ENCODE measurements around the gene DUSP16.

Gene DUSP16

DNA sequence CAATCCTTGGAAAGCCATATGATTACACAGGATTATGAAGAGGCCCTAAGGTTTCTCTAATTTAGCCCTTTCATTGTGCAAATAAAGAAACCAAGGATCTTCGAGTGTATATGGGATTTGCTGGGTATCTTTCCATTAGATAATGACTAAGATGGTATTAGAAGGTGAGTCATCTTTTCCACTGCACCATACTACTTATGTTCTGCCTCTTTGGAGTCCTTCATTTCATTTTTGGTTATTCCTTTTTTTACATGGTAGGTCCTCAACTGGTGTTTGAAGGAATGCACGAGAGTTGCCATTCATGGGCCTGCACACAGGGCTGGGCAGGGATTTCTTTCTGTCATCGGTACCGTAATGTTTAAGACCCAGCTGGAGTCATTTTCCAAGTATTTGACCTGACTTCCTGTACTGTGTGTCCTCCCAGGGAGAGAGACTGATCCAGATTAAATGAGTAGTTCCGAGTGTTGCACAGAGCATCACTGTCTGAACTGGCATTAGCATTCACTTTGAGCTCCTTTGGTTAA, 120.1 kb downstream of the DUSP16 start:
- no peak for DNase-seq (ENCODE audit: low read depth in 2 of 2)

- peak in 1 of 2 donors; percentile 14 for DNase-seq (ENCODE audit: low read depth in 2 of 2)
These were observed 120.7 kb downstream of the DUSP16 start for GRCh38 chr12:12441843-12442461.

GRCh38 chr12:12441429-12441807, 121.2 kb downstream of the DUSP16 start:
- no peak for DNase-seq (ENCODE audit: low read depth in 2 of 2)

DNA sequence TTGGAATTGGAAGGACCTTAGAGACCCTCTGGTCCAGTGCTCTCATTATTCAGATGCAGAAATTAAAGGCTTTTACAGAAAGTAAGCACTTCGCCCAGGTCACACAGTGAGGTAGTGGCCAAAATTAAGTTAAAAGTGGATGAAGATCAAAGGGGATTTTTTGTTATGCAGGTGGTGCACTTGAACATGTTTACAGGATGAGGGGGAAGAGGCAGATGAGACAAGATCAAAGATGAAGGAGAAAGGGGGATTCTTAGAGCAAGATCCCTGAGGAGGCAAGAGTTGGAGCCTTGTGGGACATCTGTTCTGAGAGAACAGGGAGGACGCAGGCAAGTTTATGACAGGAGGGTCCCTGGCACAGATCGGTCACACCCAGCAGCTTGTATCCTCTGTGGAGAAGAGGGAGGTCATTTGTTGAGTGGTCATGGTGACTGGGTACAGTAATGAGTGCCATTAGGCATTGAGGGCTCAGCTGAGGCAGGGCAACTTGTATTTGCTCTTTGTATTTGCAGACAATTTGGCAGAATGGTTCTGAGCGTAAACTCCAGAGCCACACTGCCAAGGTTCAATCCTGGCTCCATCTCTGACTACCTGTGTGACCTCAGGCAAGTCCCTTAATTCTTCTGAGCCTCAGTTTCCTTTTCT, 121.8 kb downstream of the DUSP16 start:
- no peak for DNase-seq (ENCODE audit: low read depth in 2 of 2)

DNA sequence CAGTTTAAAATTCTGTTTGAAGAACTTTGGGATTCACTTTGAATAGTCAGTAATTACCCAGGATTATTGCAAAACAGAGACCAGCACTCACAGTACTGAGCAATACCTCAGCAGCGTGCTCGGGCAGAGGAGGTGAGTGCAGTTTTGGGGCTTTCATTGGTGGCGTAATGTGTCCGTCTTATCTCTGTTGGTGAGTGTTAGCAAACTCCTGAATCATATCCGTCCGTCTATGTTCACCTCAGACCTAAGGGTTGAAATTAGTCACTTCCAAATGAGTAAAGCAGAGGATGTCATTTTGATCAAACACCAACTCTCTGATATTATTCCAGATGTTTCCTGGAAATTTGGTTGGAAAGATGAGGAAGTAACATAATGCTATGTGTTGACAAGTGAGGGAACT, 123.0 kb downstream of the DUSP16 start:
- DNase-seq (ENCODE audit: low read depth in 2 of 2) = peak; percentile 13 to 29

- no peak for DNase-seq (ENCODE audit: low read depth in 2 of 2)
These were observed 125.8 kb downstream of the DUSP16 start for GRCh38 chr12:12436831-12437345.

DNA sequence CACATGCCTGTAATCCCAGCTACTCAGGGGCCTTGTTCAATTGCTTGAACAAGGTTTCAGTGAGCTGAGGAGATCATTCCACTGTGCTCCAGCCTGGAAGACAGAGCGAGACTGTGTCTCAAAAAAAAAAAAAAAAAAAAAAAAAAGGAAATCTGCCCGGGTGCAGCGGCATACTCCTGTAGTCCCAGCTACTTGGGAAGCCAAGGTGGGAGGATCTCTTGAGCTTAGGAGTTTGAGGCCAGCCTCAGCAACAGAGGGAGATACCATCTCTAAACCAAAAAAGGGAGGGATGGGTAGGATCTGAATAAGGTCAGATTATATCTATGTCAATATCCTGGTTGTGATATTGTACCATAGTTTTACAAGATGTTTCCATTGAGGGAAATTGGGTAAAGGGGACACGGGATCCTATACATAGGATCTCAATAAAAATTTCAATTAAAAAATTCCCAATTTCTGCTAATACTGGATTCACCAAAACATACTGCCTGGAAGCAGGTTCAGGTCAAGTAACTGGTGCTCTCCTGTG, 129.4 kb downstream of the DUSP16 start:
- no peak for DNase-seq (ENCODE audit: low read depth in 2 of 2)

- DNase-seq (ENCODE audit: low read depth in 2 of 2) = no peak
These were observed 130.3 kb downstream of the DUSP16 start for GRCh38 chr12:12432364-12432763.

DNA sequence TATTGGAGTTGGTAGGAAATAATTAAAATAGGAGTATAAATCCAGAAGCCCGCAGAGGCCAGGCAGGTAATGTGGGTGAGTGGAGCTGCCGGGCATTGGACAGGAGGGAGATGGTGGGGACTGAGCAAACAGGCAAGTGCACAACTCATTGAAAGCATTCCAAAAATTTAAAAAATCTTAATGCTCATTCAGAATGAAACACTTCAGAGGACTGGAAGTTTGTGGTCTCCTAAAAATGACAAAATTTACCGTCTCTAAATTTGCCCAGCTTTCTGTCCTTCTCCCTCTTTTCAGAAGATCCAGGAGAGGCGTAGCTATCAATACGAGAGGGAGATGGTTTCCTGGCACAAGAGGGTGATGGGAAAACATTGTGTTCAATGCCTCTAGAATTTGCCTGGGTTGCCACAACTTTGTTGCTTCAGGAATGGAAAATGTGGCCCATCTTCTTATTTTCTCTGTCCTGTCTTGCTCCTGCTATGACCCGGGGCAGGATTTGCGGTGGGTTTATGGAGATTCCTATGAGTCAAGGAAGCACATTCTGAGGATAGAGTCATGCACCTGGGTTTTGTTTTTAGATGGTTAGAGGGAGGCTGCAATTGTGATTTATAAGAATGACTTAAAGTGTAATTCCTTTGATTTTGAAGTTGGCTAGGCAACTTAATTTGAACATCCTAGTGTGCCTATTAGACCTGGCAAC, 133.6 kb downstream of the DUSP16 start:
- DNase-seq (ENCODE audit: low read depth in 2 of 2) = no peak

DNA sequence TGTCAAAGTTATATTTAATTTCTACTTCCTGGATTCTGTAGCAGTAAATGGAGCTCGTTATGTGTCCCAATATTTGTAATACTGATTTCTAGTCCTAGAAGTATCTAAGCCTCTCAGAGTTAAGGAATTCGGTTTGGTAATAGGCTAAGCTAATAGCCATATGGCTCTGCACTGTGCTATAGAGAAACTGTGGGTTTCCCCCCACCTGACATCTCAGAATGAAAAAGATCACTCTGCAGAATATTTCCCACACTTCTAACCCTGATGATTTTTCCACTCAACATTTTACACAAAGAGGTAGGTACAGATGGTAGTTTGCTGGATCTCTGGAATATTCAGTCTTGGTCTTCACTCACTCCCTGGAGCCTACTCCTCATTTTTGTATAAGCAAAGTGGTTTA, 134.6 kb downstream of the DUSP16 start:
- no peak for DNase-seq (ENCODE audit: low read depth in 2 of 2)

DNA sequence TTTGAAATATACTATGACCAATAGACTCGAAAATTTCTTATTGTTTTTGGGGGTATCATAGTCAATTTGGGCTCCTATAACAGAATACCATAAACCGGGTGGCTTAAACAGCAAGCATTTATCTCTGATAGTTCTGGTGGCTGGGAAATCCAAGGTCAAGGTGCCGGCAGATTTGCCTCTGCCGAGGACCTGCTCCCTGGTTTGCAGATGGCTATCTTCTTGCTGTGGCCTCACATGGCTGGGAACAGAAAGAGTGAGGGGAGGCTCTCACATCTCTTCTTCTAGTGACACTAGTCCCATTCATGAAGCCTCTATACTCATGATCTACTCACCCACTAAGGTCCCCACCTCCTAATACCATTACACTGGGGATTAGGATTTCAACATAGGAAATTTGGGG, 135.1 kb downstream of the DUSP16 start:
- DNase-seq (ENCODE audit: low read depth in 2 of 2) = no peak

DNA sequence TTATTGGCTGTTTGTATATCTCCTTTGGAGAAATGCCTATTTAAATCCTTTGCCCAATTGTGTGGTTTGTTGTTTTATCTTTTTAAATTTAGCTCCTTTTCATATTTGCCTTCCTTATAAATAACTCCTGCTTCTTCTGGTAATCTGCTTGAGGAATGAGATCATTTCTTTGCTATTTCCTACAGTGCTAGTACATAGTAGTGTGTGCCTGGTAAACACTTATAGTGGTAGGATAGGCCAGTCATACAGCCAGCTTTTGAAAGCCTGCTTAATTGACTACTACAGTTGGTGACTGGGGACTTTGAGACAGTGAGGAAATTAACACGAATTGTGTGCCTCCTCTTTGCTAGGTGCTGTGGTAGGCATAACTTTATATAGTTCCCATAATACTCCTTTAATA, 137.0 kb downstream of the DUSP16 start:
- DNase-seq (ENCODE audit: low read depth in 2 of 2) = no peak

GRCh38 chr12:12425001-12425400, 137.7 kb downstream of the DUSP16 start:
- no peak for DNase-seq (ENCODE audit: low read depth in 2 of 2)

All from stimulated activated CD8-positive, alpha-beta memory T cell treated with anti-CD3 and anti-CD28 coated beads, Interleukin-15, amount 100 ng/mL, for 4 hours (primary cell).